Stomach smooth muscle (tissue), 2 donors: Measurements from ENCODE around the gene MTA3.

ENCODE experiments used
- H3K27ac ChIP-seq: one replicate; pipeline ENCODE4 v1.7.0; 2013; ENCODE audit warnings: mild to moderate bottlenecking, low read length, inconsistent platforms
- H3K27me3 ChIP-seq, 2 donors: one replicate each; pipeline ENCODE4 v1.7.0; 2013; ENCODE audit warnings: low read length in 2 of 2; ENCODE audit not compliant: insufficient read depth in 2 of 2, control insufficient read depth in 1 of 2
- H3K36me3 ChIP-seq, 2 donors: one replicate each; pipeline ENCODE4 v1.7.0; 2013; ENCODE audit warnings: low read length in 2 of 2; ENCODE audit not compliant: control insufficient read depth in 2 of 2, insufficient read depth in 2 of 2
- H3K4me1 ChIP-seq: one replicate; pipeline ENCODE4 v1.7.0; 2013; ENCODE audit warnings: low read length; ENCODE audit not compliant: control insufficient read depth, insufficient read depth
- H3K4me3 ChIP-seq, 2 donors: one replicate each; pipeline ENCODE4 v1.7.0; 2013; ENCODE audit warnings: low read length in 2 of 2
- H3K9ac ChIP-seq, 2 donors: one replicate each; pipeline ENCODE4 v1.7.0; 2013; ENCODE audit warnings: low read length in 2 of 2, mild to moderate bottlenecking in 1 of 2
- H3K9me3 ChIP-seq, 2 donors: one replicate each; pipeline ENCODE4 v1.7.0; 2013; ENCODE audit warnings: low read length in 2 of 2; ENCODE audit not compliant: control insufficient read depth in 2 of 2
- donor health status: healthy.
- donor health status: Pancreatic carcinoma.

The MTA3 gene

DNA sequence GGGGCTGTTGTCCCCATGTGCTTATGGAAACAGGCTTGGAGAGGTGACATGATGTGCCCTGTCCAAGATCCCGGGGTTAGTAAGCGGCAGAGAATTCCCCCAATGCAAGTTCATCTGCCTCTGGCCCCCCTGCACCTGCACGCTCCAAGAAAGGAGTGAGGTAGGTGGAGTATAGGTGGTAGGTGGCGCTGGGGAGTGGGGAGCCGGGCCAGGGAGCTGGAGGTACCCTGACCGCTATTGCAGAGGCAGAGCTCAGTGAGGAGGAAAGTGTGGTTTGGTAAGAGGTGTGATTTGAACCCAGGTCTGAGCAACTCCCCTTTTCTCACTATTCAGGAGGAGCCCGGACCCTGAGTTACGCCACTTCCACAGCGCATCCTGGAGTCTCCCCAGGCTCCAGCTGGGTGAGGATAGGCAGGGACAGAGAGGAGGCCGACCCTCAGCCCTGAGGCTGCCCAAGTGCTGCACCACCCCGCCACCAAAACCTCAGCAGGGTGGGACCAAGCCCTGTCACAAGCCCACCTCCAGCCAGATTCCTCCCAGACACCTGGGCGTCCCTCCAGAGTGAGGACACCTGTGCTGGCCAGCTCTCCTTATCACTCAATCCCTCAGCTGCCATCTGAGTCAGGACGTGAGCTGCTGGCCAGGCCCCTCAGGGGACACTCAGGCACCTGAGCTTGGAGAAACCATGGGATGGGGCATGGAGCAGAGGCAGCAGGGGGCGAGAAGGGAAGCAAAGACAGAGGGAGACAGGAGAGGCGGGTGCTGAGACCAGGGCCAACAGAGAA lies 218.3 kb downstream of the MTA3 start:
- H3K27me3 ChIP-seq: no peaks in the 10 kb centered on the region
- peaks cover 8% of the 10 kb centered on the region for H3K4me1 ChIP-seq
- H3K9ac ChIP-seq: no peak overlapping the region
- no peak overlapping the region for H3K4me3 ChIP-seq
- no peaks in the 10 kb centered on the region for H3K9me3 ChIP-seq
- H3K36me3 ChIP-seq: peaks cover 0 to 4% of the 10 kb centered on the region in 2 donors
- no peak overlapping the region for H3K27ac ChIP-seq

DNA sequence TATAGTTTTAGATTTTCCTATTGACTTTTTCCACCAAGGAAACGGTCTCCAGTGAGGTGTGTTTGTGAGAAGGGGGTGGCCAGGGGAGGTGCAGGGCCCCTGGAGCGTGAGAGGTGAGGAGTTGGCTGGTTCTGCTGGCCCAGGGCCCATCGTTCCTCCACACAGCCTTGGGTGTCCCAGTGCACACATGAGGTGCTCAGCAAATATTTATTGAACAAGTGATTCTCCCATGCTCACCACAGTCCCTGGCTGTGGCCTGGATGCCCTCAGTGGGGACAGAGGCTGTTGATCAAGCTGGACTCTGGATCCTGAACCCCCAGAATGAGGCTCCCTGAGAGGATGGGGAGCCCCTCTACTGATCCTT lies 219.0 kb downstream of the MTA3 start:
- no peak overlapping the region for H3K9ac ChIP-seq
- H3K27ac ChIP-seq: no peak overlapping the region
- peaks cover 9% of the 10 kb centered on the region for H3K4me1 ChIP-seq

DNA sequence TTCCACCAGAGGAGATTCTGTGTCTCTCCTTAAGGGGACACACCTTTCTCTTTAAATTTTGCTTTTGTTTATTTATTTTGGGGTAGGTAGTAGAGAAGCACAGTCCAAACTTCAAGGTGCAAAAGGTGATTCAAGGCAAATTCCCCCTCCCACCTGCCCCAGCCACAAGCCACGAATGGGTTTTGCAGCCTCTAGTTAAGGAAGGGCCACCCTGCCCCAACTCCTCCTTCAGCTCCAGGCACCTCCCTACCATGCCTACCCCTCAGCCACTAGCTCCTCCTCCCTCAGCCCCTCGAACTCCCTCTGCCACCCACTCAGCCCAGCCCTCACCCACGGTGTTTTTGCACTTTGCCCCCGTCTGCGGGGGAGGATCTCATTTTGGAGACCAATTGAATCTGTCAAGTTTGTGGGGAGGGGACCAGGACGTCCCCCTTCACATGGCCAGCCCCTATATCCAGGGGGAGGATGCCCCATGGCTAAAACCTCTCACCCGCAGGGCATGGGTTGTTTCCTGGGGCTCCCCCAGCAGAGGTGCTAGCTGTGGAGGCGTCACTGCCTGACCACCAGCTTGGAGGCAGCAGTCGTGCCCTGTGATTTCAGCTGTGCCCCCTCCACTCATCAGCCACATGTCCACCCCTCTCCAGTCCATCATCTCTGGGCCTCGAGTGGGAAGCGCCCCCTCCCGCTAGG lies 219.5 kb downstream of the MTA3 start:
- Histone ChIP-seq H3K9me3 (no peaks in the 10 kb centered on the region), H3K9ac (no peak overlapping the region), H3K36me3 (peaks cover 0 to 3% of the 10 kb centered on the region in 2 donors), H3K4me3 (no peak overlapping the region), H3K4me1 (peaks cover 9% of the 10 kb centered on the region), H3K27ac (no peak overlapping the region), H3K27me3 (no peaks in the 10 kb centered on the region)

More for the DNA sequence above, 219.0 kb downstream of the MTA3 start:
- Histone ChIP-seq H3K36me3 (peaks cover 0 to 4% of the 10 kb centered on the region in 2 donors), H3K9me3 (no peaks in the 10 kb centered on the region), H3K4me3 (no peak overlapping the region), H3K27me3 (no peaks in the 10 kb centered on the region)

DNA sequence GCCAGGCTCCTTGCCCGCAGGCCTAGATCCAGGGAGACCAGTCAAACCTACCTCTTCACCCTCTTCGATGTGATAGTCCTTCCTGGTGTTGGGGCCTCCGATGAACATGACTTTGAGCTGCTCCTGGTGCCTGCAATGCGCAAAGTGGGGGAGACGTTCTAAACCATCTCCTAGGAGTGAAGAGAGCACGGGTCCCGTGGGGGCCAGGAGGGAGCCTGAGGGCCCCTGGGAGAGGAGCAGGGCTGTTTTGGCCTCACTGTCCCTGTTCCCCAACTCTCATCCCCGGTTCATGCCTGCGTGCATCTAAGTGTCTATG lies 220.0 kb downstream of the MTA3 start:
- Histone ChIP-seq H3K4me1 (peaks cover 11% of the 10 kb centered on the region), H3K4me3 (no peak overlapping the region), H3K27ac (no peak overlapping the region), H3K27me3 (no peaks in the 10 kb centered on the region), H3K36me3 (peaks cover 0 to 2% of the 10 kb centered on the region in 2 donors), H3K9me3 (no peaks in the 10 kb centered on the region), H3K9ac (no peak overlapping the region)

DNA sequence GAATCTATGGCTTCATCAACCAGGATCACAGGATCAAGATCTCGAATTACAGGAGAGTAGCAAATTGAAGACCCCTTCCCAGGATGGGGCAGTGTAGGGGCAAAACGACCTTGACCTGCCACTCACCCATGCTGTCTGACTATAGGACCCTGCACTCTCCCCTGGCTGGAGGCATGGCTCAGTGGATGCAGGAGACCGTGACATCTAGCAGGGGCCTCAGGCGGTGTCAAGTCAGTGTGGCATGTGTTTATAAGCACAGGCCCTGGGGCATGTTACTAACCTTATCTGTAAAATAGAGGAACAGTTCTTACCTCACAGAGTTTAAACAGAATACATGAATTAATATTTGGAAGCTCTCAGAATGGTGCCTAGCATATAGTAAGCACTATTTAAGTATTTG lies 220.4 kb downstream of the MTA3 start:
- no peak overlapping the region for H3K4me3 ChIP-seq
- peaks cover 12% of the 10 kb centered on the region for H3K4me1 ChIP-seq
- H3K9me3 ChIP-seq: no peaks in the 10 kb centered on the region
- no peak overlapping the region for H3K9ac ChIP-seq
- no peaks in the 10 kb centered on the region for H3K27me3 ChIP-seq
- H3K27ac ChIP-seq: no peak overlapping the region
- no peaks in the 10 kb centered on the region for H3K36me3 ChIP-seq

- peaks cover 15% of the 10 kb centered on the region for H3K4me1 ChIP-seq
- H3K27ac ChIP-seq: no peak overlapping the region
- no peak overlapping the region for H3K9ac ChIP-seq
- no peaks in the 10 kb centered on the region for H3K36me3 ChIP-seq
- no peak overlapping the region for H3K4me3 ChIP-seq
- no peaks in the 10 kb centered on the region for H3K27me3 ChIP-seq
- no peaks in the 10 kb centered on the region for H3K9me3 ChIP-seq
These were observed 221.3 kb downstream of the MTA3 start for GRCh38 chr2:42789751-42790150.

DNA sequence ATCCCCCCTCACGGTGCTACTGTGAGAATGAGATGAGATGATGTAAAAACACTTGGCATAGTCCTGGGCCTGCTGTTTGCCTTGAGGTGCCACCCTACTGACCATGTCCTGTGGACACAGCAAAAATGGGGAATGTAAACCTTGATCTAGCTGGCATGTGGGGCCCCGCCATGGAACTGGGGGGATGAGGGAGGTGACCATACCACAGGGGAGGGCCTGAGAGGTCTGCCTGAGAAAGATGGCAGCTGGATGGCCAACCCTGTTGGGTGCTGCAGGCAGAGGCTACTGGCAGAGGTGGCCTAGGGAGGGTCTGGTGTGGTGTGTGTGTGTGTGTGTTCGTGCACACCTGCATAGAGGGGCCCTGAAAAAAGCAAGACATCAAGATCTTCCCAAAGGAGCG lies 223.2 kb downstream of the MTA3 start:
- no peaks in the 10 kb centered on the region for H3K27me3 ChIP-seq

DNA sequence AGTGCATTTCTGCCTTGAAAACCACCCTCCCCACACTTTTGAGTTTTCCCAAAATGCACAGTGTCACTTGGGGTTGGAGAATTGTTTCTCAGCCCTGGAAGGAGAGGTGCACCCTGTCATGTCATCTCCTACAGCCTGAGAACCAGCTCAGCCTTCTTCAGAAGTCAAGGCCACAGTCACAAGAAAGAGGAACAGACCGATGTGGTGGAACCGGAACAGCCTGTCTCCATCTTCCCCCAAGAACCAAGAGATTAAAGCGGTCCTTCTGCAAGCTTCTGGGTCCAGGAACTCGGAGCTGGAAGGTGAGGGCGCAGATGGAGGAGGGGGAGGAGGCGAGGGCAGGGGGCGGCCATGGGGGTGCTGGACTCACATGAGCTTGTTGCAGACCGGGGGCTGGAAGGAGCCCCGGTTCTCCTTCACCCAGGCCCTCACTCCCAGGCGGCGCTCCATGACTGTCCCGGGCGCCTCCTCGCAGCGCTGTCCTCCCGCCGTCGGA lies 223.7 kb downstream of the MTA3 start:
- Histone ChIP-seq H3K4me1 (peaks cover 15% of the 10 kb centered on the region), H3K36me3 (no peaks in the 10 kb centered on the region), H3K9me3 (no peaks in the 10 kb centered on the region), H3K4me3 (peak overlapping the region; percentile 72 to 82), H3K27ac (peak overlapping the region; percentile 74), H3K9ac (peak overlapping the region; percentile 50 to 81), H3K27me3 (no peaks in the 10 kb centered on the region)

More for the DNA sequence above, 223.2 kb downstream of the MTA3 start:
- Histone ChIP-seq H3K9me3 (no peaks in the 10 kb centered on the region), H3K4me3 (peak overlapping the region; percentile 72 to 82), H3K36me3 (no peaks in the 10 kb centered on the region), H3K4me1 (peaks cover 15% of the 10 kb centered on the region), H3K9ac (peak overlapping the region in 1 of 2 donors; percentile 50), H3K27ac (peak overlapping the region; percentile 74)

GRCh38 chr2:42792583-42793333 lies 224.3 kb downstream of the MTA3 start, which contains the start of gene HAAO:
Gene HAAO (minus strand): TSS chr2:42792583. CDS start chr2:42792536, 47 bp downstream.
- H3K9me3 ChIP-seq: no peaks in the 10 kb centered on the region
- peak within 1 kb of the TSS; percentile 50 to 81 for H3K9ac ChIP-seq
- peaks cover 15% of the 10 kb centered on the region for H3K4me1 ChIP-seq
- H3K27me3 ChIP-seq: no peaks in the 10 kb centered on the region
- H3K4me3 ChIP-seq: peak within 1 kb of the TSS; percentile 72 to 82
- H3K27ac ChIP-seq: peak within 1 kb of the TSS; percentile 74
- no peaks in the 10 kb centered on the region for H3K36me3 ChIP-seq

- H3K4me3 ChIP-seq: peak overlapping the region; percentile 72 to 82
- peak overlapping the region; percentile 50 to 81 for H3K9ac ChIP-seq
- H3K27ac ChIP-seq: peak overlapping the region; percentile 74
- H3K36me3 ChIP-seq: no peaks in the 10 kb centered on the region
- H3K4me1 ChIP-seq: peaks cover 15% of the 10 kb centered on the region
- no peaks in the 10 kb centered on the region for H3K27me3 ChIP-seq
- no peaks in the 10 kb centered on the region for H3K9me3 ChIP-seq
These were observed 225.2 kb downstream of the MTA3 start for GRCh38 chr2:42793334-42794270.
